ELR (cell line): ENCODE data around the gene FRMD4B.

Source experiments
- DNase-seq: peaks from one replicate; pipeline ENCODE4 v3.0.0-alpha.2; 2015; ENCODE audit warnings: low read depth

Gene FRMD4B

GRCh38 chr3:69200384-69201068 lies 185.4 kb downstream of the FRMD4B start:
- DNase-seq, result no peak

- DNase-seq, result no peak
These were observed 185.9 kb downstream of the FRMD4B start for GRCh38 chr3:69199942-69200341.

- DNase-seq, result no peak
These were observed 187.9 kb downstream of the FRMD4B start for GRCh38 chr3:69197922-69198530.

- DNase-seq, result no peak
These were observed 188.4 kb downstream of the FRMD4B start for GRCh38 chr3:69197455-69197854.

GRCh38 chr3:69196876-69197275 lies 189.0 kb downstream of the FRMD4B start:
- DNase-seq, result no peak

GRCh38 chr3:69194431-69195165 lies 191.3 kb downstream of the FRMD4B start:
- DNase-seq, result no peak

- DNase-seq, result no peak
These were observed 192.1 kb downstream of the FRMD4B start for GRCh38 chr3:69193749-69194148.

- DNase-seq, result no peak
These were observed 194.4 kb downstream of the FRMD4B start for GRCh38 chr3:69191516-69191915.

GRCh38 chr3:69189487-69189886 lies 196.4 kb downstream of the FRMD4B start:
- DNase-seq, result no peak

GRCh38 chr3:69186575-69187093 lies 199.3 kb downstream of the FRMD4B start:
- no peak for DNase-seq

GRCh38 chr3:69182588-69183316 lies 203.1 kb downstream of the FRMD4B start:
- DNase-seq, result peak; percentile 89

GRCh38 chr3:69181592-69182211 lies 204.2 kb downstream of the FRMD4B start:
- peak; percentile 87 for DNase-seq

- DNase-seq, result no peak
These were observed 204.9 kb downstream of the FRMD4B start for GRCh38 chr3:69180869-69181591.

GRCh38 chr3:69179740-69180372 lies 206.0 kb downstream of the FRMD4B start:
- no peak for DNase-seq

- peak; percentile 36 for DNase-seq
These were observed 206.8 kb downstream of the FRMD4B start for GRCh38 chr3:69178838-69179739.

GRCh38 chr3:69178082-69178481 lies 207.8 kb downstream of the FRMD4B start:
- DNase-seq, result no peak

- no peak for DNase-seq
These were observed 210.8 kb downstream of the FRMD4B start for GRCh38 chr3:69174871-69175737.

- no peak for DNase-seq
These were observed 211.4 kb downstream of the FRMD4B start for GRCh38 chr3:69174445-69174844.

- no peak for DNase-seq
These were observed 213.8 kb downstream of the FRMD4B start for GRCh38 chr3:69172058-69172457.
